Fibroblast of skin of left biceps (primary cell): ENCODE measurements around the gene BRF1.

Experiments used
- DNase-seq, 2 experiments: peaks; one replicate each; pipeline ENCODE4 v3.0.0-alpha.2; 2013; ENCODE audit warnings: low read depth in 2 of 2

The BRF1 gene

DNA sequence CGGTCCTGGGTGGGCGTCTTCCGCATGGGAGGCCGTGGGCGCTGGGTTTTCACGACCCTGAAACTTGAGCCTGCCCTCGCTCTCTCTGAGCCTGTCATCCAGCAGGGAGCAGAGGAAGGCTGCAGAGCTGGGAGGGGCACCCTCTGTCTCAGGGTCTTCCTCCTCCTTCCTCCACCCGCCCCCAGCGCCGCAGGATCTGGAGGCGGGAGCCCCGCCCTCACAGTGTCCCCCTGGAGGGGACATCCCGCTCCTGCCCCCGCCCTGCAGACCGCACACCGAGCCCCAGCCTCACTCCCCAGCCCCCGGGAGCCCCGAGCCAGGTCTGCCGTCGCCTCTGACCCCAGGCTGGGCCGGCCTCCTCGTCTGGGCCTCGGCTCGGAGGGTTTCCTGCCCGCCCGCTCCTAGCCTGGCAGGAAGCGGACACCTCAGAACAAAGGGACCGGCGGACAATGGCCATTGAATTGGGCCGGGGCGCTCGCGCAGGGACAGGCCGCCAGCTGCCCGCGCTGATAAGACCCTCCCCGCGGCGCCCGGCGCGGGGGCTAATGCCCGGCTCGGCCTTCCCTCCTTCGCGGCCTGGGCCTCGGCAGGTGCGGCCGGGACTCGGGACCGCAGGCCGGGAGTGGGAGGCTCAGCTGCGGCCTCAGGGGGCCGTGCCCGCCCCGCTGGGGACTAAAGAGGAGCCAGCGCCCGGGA lies 104.4 kb downstream of the BRF1 start:
- no peak for DNase-seq

DNA sequence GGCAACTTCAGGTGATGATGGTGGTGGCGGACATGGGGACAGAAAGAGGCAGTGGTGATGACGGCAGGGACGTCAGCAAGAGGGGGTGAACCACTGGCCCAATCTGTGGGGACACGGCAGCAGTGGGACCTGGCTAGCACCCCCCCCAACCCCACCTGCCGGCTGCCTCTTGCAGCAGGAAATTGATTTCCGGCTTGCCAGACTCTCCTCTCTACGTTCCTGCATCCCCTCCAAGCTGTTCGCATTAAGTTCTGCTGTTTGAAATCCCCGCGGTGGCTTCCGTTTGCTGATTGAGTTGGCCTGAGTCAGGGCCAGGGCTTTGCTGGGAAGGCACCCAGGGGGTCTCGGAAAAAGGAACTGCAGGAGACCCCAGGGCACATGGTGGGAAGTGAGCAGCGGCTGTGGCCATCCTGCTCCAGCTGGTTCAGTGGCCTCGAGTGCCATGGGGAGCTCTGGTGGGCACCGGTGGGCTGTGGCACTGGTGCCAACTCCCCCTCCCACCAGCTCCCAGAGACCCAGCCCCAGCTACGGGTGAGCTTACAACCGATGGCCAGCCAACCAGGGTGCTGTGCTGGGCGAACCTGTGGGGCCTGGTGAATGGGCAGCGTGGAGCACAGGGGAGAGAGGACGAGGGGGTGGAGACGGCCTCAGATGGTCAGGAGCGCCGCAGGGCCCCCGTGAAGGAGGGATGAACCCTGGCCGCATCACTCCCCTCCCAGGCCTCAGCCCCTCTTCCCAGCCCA lies 105.1 kb downstream of the BRF1 start:
- DNase-seq = no peak

- DNase-seq = no peak
Measured at GRCh38 chr14:105195051-105195450, 105.8 kb downstream of the BRF1 start.

GRCh38 chr14:105193916-105194782 lies 106.7 kb downstream of the BRF1 start:
- DNase-seq = no peak

- DNase-seq = no peak
Measured at GRCh38 chr14:105192866-105193731, 107.7 kb downstream of the BRF1 start.

DNA sequence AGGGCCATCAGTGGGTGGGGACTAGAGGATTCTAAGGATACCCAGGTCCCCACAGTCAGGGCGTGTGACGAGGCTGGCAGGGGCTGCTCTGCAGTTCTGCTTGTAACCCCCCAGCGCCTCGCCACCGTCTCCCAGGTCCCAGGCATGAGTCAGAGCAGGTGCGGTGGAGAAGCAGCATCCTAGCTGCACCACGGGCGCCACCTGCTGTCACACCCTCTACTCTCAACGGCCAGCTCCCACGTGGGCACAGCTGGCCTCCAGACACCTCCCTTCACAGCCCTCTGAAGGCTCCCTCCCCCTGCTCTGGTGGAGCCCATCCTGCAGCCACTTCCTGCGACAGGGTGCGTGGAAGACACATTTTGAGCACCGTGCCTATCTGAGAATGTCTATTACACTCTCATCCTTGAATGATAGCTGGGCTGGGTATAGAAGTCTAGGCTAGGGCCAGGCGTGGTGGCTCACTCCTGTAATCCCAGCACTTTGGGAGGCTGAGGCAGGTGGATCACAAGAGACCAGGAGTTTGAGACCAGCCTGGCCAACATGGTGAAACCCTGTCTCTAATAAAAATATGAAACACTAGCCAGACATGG lies 112.8 kb downstream of the BRF1 start:
- no peak for DNase-seq

GRCh38 chr14:105187116-105187515 lies 113.7 kb downstream of the BRF1 start:
- no peak for DNase-seq

DNA sequence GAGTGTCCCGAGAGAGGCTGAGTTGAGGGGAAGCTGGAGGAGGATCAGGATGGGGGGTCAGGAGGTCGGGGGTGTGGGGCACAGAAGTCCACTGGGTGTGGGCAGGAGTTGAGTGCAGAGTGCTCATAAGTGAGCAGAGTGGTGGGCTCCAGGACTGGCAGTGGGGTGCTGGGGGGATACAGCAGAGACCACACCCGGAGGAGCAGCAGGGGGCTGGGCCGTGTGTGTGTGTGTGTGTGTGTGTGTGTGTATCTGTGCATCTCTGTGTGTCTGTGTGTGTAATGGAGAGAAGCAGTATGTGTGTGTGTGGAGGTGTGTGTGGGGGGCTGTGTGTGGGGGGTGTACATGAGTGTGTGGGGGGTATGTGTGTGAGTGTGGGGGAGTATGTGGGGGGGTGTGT lies 114.8 kb downstream of the BRF1 start:
- DNase-seq = no peak

- no peak for DNase-seq
Measured at GRCh38 chr14:105185001-105185400, 115.8 kb downstream of the BRF1 start.

- no peak for DNase-seq
Measured at GRCh38 chr14:105184461-105184860, 116.3 kb downstream of the BRF1 start.

DNA sequence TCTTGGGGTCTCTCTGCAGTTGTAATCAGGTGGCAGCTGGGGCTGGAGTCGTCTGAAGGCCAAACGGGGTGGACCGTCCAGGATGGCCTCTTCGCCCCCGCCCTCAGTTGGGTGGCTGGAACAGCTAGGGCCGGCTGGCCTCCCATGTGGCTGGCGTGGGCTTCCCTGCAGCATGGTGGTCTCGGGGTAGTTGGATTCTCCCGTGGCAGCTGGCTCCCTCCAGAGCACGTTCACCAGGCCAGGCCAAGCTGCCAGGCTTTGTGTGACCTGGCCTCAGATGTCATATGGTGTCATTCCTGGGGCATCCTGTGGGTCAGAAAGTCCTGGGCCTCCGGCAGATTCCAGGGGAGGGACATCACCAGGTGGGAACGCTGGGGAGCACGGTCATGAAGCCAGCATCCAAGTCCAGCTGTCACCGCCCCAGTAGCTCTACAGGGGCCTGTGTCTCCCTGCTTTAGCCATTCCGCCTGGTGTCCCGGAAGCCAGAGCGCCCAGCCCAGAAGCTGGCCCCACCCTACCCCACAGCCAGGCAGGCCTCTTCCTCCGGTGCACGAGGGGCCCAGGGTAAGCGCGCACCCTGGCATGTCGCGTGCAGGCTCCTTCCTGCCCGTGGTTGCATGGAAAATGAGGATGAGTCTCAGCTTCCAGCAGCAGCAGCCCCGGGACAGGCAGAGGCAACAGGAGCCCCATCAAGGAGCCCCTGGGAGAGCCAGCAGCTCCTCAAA lies 118.3 kb downstream of the BRF1 start:
- no peak for DNase-seq

- no peak for DNase-seq
Measured at GRCh38 chr14:105181549-105182295, 119.1 kb downstream of the BRF1 start.

DNA sequence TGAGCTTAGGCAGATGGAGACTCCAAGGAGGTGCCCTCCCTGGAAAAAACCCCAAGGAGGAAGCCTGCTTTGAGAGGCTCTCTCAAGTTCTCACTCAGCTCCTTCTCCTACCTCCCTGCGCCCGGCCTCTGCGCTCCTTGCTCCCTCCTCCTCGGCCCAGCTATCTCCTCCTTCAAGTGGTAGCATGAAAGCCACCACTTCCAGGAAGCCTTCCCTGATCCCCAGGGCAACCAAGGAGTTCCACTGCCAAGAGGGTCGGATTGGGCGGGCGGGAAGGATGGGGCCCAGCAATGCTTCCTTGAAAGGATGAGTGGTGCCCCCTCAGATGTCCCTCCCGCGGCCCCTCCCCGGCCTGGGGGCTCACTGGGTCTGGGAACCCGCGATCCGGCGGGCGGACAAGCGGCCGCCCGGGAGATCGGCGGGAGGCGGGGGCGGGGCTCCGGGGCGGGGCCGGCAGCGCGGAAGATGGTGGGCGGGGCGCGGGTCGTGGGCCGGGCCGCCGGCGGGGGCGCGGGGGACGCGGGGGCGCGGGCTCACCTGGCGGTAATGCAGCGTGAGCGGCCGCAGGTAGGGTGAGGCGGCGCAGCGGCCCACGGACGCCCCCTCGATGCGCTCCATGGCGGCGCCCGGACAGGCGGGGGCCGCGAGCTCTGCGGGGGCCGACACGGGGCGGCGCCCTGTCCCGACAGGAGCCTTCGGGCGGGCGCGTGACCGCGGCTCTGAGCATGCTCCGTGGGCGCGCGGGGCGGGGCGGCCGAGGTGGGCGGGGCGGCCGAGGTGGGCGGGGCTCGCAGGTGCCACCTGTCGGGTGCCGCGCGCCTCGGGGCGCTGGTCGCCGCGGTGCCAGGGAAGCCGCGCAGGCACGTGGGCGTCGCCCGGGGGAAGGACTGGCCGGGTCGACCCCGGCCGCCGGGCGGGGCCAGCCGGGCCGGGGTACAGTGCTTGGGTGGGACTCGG lies 119.9 kb downstream of the BRF1 start, which contains the start of gene NUDT14:
Gene NUDT14 (minus strand): TSS at position 721 of the 957 bp plus-strand sequence. CDS start 103 bp downstream, at position 618.
- DNase-seq = no peak

DNA sequence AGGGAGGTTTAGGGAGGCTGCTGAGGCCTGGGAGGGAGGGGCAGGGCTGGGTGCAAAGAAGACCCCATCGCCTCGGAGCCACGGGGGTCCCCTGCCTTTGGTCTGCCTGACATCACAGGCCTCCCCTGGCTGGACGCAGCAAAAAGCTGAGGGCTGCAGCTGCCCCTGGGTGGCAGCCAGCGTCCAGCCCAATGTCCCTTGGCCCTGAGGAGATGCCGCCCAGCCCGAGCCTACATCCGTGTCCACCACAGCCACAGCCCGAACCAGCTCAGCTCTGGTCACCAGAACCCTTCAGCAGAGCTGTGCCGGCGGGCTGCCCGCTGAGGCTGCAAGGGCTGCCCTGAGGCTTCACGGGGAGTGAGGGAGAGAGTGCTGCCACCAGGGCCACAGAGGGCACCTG lies 121.6 kb downstream of the BRF1 start:
- no peak for DNase-seq

- no peak for DNase-seq
Measured at GRCh38 chr14:105178868-105179140, 122.0 kb downstream of the BRF1 start.

DNA sequence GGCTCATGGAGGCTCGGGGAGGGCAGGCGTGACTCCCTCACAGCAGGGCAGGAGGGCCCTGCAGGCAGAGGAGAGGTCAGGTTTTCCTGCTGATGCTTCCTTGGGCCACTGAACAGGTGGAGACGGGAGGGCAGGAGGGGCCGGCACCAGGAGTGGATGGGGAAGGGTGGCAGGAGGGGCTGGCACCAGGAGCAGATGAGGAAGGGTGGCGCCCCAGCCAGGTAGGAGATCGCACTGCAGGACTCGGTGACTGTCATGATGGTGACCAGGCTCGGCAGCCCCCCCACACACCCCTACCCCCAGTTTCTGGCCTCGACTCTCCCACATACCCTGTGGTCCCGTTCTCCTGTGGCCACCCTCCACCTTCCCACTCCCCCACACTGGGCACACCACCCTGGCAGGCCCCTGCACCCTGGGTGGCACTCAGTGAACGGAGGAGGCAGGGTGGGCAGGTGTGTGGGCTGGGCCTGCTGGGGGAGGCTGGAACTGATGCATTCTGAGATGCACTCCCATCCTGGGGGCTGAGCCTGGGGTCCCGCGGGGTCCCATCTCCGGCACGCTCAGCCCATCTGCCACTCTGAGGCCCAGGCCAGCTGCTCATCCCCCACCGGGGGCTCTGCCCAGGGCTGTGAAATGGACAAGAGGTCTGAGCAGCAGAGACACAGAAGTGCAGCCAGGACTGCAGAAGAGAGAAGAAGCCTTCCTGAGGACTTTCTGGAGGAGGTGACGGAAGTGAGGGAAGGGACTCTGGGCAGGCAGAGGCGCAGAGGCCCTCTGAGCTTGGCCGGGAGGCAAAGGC lies 122.5 kb downstream of the BRF1 start:
- no peak for DNase-seq

DNA sequence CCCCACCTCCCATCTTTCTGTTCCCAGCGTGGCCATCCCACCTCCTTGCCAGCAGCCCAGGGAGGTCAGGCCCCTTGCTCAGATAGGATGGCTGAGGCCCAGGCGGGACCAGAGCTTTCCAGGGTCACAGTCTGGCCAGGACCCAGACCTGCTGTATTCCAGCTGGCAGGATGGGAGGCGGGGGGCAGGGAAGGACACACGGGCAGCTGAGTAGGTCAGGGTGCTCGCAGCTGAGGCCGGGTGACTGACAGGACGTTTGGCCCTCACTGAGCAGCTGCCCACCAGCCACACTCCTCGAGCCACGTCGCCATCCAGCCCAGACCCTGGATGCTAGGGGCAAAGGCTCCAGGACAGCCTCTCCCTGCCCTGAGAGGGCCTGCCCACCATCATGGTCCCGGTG lies 123.7 kb downstream of the BRF1 start:
- DNase-seq = no peak

DNA sequence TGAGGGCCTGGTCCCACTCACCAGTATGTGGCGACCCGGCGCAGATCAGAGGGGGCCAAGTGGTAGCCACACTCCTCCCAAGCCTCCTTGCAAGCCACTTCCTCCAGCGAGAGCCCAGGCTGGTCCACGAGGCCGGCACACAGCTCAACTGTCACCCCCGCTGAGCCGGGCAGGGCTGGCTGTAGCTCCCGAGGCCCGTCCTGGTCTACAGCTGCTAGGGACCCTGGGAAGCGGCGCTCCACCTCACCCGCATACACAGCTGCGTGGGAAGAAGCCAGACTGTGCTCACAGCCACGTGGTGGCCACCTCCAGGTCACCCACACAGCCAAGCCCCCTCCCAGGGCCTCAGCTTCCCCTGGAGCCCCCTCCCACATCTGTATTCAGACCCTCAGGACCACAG lies 124.3 kb downstream of the BRF1 start:
- no peak for DNase-seq
